NCI-H2107 (cell line): Measurements from ENCODE around the gene PI4K2A.
A peak's percentile ranks its signal among the peaks of the same experiment; 100 is the strongest.

Experiments
- DNase-seq: peaks from one replicate; lab custom pipeline; 2025; lab: John Stamatoyannopoulos, UW

Gene PI4K2A

DNA sequence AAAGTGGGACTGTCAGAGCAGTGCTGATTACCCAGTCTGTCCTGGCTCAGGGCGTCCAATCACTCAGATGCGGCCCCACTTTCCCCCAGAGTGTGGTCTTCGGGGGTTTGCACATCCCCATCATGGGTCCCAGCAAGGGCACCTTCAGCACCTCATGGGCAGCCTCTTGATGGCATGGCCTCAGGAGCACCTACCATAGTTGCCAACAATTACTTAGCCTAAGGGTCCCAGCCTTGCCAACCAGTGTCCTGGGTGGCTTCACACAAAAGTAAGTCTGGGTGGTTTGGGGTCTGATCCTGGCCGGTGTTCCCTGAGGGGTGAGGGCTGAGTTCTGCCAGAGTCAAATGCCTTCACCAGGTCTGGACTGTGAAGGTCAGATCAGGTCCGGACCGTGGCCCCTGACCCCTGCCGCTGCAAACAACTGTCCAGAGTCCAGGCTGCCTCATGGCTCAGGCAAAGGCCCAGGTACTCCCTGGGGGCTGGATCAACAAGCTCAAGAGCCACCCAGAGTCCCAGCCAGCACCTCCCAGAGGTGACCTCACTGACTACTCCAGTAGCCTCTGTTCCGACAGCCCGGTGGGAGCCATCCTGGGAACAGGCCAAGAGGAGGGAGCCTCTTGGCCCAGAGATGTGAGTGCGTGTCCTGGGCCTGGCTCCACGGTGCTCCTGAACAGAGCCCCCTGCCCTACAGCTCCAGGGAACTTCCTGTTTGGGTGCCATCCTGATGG, 66.8 kb downstream of the PI4K2A start:
- no peak for DNase-seq

DNA sequence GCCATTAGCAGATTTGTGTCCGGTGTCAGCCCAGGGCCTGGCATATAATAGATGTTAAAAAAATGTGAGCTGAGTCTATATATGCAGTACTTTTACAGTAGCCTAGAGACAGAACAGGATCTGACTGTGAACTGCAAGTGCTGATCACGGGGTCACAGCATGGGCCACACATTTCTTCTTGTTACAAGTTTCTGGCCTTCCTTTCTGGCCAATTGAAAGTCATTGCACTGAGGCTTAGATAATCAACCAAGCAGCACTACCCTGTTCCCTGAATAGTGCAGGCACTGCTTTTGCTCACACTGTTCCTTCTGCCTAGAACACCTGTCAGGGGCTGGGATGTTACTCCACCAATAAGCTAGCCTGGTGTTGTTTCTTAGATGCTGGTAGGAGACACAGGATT, 67.7 kb downstream of the PI4K2A start:
- DNase-seq, result no peak

GRCh38 chr10:97708976-97709946, 68.8 kb downstream of the PI4K2A start:
- no peak for DNase-seq

DNA sequence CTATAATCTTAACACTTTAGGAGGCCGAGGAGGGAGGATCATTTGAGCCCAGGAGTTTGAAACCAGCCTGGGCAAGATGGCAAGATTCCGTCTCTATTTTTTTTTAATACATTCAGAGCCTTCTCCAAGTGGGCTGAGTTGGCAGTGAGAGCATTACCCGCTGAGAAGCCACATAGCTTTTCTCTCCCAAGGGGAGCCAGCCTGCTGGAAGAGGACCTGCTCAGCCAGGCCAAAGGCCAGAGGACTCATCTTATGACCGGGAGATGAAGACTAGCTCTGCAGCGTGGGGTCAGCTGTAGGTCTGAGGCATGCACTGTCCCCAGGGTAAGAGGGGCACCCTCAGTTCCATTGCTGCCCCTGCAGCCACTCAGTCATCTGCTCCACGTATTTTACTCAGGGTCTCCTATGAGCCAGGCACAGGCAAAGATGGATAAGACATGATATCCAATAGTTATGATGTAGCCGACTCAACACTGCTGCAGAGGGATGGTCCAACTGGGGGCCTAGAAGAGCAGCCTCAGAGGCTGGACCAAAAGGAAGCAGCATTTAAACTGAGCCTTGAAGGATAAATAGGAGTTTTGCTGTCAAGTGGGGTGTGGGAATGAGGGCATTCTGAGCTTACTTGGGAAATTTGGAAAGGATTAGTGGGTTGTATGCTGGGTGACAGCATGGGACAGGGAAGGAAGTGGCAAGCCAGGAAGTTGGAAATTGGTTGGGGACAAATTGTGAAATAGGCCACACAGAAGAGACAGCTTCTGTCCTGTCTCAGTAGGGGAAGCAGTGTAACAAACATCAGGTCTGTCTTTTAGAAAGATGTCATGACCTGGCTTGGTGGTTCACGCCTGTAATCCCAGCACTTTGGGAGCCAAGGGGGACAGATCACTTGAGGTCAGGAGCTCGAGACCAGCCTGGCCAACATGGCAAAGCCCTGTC, 71.4 kb downstream of the PI4K2A start:
- DNase-seq, result no peak

DNA sequence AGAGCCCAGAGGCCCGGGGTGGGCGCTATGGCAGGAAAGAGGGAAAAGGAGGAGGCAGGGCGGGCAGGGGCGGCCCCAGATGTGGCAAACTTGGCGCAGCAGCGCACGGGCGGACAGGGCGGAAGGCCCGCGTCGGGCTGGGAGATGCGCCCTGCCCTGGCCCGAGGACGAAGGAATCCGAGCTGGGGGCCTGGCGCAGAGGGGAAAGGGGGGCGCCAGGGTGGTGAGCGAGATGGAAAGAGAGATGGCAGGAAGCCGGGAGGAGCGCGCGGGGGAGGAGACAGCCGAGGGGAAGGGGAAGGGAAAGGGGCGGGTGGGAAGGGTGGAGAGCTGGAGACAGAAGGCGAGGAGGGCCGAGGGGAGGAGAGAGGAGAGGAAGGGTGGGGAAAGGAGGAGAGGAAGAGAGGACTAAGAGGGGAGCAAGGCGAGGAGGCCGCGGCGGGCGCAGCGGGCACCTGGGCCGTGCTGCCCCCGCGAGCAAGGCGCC, 72.9 kb downstream of the PI4K2A start, which contains the start of gene MARVELD1:
MARVELD1 (plus strand) TSS at position 392 of the 487 bp plus-strand sequence. CDS start 147 bp downstream, outside the sequence.
- DNase-seq, result no peak

DNA sequence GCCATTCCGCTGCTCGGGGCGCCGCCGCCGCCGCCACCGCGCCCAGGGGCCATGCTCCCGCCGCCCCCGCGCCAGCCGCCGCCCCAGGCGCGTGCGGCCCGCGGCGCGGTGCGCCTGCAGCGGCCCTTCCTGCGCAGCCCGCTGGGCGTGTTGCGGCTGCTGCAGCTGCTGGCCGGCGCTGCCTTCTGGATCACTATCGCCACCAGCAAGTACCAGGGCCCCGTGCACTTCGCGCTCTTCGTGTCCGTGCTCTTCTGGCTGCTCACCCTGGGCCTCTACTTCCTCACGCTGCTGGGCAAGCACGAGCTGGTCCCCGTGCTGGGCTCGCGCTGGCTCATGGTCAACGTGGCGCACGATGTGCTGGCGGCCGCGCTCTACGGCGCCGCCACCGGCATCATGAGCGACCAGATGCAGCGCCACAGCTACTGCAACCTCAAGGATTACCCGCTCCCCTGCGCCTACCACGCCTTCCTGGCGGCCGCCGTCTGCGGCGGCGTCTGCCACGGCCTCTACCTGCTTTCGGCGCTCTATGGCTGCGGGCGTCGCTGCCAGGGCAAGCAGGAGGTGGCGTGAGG, 73.4 kb downstream of the PI4K2A start:
- DNase-seq, result peak; percentile 28

- no peak for DNase-seq
Observed at GRCh38 chr10:97714401-97715258, 74.2 kb downstream of the PI4K2A start.

DNA sequence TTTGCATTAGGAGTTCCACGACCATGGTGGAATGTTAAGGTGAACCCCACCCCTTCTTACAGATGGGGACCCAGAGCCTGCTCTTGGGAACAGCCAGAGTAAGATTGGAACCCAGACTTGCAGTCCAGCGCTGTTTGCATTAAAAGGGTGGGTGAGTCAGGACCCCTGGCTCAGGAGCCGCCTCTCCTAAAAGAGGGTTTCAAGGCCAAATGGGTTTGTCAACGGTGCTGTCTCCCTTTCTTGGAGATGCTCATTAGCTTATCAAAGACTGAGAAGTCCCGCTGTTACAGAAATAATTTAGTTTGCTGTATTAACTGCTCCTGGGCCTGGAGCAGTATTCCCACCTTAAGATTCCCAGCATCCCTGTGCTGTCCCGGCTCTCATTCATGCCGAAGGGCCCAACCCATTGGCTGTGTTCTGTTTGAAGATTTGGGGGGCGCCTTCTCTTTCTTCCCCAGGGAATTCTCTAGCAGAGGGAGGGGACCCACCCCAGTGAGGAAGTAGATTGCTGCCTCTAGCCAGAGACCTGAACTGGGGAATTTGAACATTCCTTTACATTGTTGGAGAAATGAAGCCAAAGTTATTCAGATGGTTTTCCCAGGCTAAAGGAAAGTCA, 74.9 kb downstream of the PI4K2A start:
- no peak for DNase-seq

- no peak for DNase-seq
Observed at GRCh38 chr10:97717627-97718026, 77.2 kb downstream of the PI4K2A start.

DNA sequence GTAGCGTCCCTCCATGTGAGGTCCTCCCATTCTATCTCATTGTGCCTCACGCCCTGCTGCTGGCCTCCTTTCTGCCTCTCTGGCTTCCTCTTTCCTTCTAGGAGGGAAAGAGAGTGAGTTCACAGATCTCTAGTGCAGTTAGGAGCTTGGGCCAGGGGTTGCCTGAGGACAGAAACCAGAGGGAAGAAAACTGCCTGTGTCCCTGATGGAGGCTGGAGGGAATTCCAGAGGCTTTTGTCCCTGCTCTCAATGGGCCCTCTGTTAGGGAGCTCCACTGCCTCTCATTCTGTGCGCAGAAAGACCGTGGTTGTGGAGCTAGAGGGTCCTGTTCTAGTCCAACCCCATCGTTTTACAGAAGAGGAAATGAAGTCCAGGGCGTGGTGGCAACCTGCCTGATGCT, 77.7 kb downstream of the PI4K2A start:
- DNase-seq, result no peak

GRCh38 chr10:97718659-97719142, 78.2 kb downstream of the PI4K2A start:
- DNase-seq, result peak; percentile 30

GRCh38 chr10:97719602-97720001, 79.1 kb downstream of the PI4K2A start:
- no peak for DNase-seq

GRCh38 chr10:97721871-97722780, 81.7 kb downstream of the PI4K2A start:
- no peak for DNase-seq

DNA sequence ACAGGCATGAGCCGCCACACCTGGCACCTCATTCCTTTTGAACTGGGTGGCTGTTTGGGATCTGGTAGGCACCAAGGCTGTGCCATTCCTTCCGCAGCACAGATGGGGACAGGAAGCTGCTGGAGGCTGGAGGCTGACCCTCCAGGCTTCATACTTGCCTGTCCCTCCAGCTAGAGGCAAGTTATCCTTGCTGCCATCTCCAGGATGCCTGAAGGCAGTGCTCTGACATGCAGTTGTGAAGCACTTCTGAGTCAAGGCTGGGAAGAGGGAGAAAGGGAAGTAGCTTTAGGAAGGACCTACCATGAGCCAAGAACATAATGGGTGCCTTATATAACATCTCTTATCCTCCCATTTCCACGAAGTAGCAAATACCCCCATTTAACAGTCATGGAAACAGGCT, 82.5 kb downstream of the PI4K2A start:
- DNase-seq, result no peak

DNA sequence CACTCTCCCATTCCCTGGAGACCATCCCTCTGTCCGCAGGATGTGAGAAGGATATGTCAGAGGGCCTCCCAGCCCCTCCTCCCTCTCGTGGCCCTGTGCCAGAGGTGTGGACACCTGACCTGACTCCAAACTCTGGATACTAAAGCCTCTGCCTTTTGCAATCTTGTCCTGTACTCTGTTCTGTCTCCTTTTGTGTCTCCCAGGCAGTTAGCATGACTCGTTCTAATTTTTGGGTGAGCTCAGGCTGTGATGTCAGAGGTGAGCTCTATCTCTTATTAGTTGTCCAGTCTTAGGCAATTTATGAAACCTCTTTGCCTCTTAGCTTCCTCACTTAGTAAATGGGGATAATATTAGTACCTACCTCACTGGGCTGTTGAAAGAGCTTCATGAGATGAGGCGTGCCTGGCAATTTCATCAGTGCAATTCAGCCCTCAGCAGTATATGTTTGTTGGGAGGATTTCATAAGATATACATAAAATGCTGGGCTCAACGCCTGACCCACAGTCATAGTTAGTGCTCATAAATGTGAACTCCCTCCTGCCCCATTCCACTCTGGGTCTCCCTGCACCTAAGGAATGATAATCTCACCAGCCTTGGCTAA, 84.0 kb downstream of the PI4K2A start:
- no peak for DNase-seq
